Progenitor cell of endocrine pancreas (in vitro differentiated cells): ENCODE results near the gene CHAMP1. TPM values are rescaled to one million over a fixed set of nuclear protein-coding genes. Genes with fewer than 3 reads are reported as not detected.
A peak's percentile ranks its signal among the peaks of the same experiment; 100 is the strongest.

Source experiments
- DNase-seq: peaks from one replicate; pipeline ENCODE4 v3.0.0; 2021; ENCODE audit warnings: low spot score; ENCODE audit not compliant: unreplicated experiment
- H3K27ac Mint-ChIP-seq: 2 replicates; pipeline ENCODE4 v1.8.0; 2021; ENCODE audit warnings: mild to moderate bottlenecking, moderate library complexity, mixed read lengths
- H3K27me3 Mint-ChIP-seq: 2 replicates; pipeline ENCODE4 v1.8.0; 2021; ENCODE audit warnings: mixed read lengths
- H3K36me3 Mint-ChIP-seq: 2 replicates; pipeline ENCODE4 v1.8.0; 2022; ENCODE audit warnings: mixed read lengths; ENCODE audit not compliant: insufficient read depth
- H3K4me1 Mint-ChIP-seq: 2 replicates; pipeline ENCODE4 v1.8.0; 2021; ENCODE audit warnings: low read depth, mixed read lengths
- H3K4me3 Mint-ChIP-seq: 2 replicates; pipeline ENCODE4 v1.8.0; 2021; ENCODE audit warnings: low read depth, mild to moderate bottlenecking, moderate library complexity, mixed read lengths
- H3K9me3 Mint-ChIP-seq: 2 replicates; pipeline ENCODE4 v1.8.0; 2021; ENCODE audit warnings: low read depth, mixed read lengths
- total RNA-seq: library from RNA; stranded (reverse); gene quantifications from 2 replicates; pipeline ENCODE4 v1.2.1, GENCODE V29; 2021
- TF ChIP-seq, protein P1 (sequence below): fragments of 200-600 bp; sonication (generic); IDR thresholded peaks from one replicate; pipeline ENCODE4 v1.5.0; 2021; ENCODE audit warnings: antibody characterized with exemption, mild to moderate bottlenecking; ENCODE audit not compliant: unreplicated experiment

Gene CHAMP1
- total RNA-seq, 1 donor from 2014 or later: 39.8 TPM

DNA sequence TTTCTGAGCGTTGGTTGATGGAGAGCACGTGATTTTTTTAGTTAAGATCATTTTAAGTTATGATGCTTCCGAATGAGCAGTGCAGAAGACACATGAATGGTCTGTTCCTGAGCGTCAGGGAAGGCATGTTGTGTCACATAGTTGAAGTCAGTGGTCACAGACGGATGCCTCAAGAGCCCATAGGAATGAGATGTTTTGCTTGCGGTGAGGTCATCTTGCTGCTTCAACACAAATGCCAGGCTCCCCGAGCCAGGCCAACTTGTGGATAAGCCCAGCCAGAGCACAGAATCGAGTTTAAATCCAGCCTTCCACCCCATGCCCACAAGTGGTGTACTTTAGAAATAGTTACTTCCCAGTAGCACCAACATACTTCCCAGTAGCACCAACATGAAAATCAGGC lies 27.5 kb upstream of the CHAMP1 start:
- Mint-ChIP-seq H3K4me3 (no peak overlapping the region), H3K36me3 (peaks cover 35% of the 10 kb centered on the region), H3K27me3 (no peaks in the 10 kb centered on the region), H3K9me3 (no peaks in the 10 kb centered on the region), H3K27ac (no peak overlapping the region), H3K4me1 (peaks cover 11% of the 10 kb centered on the region)
- DNase-seq: no peak
- TF ChIP-seq, protein P1, sequence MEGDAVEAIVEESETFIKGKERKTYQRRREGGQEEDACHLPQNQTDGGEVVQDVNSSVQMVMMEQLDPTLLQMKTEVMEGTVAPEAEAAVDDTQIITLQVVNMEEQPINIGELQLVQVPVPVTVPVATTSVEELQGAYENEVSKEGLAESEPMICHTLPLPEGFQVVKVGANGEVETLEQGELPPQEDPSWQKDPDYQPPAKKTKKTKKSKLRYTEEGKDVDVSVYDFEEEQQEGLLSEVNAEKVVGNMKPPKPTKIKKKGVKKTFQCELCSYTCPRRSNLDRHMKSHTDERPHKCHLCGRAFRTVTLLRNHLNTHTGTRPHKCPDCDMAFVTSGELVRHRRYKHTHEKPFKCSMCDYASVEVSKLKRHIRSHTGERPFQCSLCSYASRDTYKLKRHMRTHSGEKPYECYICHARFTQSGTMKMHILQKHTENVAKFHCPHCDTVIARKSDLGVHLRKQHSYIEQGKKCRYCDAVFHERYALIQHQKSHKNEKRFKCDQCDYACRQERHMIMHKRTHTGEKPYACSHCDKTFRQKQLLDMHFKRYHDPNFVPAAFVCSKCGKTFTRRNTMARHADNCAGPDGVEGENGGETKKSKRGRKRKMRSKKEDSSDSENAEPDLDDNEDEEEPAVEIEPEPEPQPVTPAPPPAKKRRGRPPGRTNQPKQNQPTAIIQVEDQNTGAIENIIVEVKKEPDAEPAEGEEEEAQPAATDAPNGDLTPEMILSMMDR: no peak

- H3K4me1 Mint-ChIP-seq: peaks cover 7% of the 10 kb centered on the region
- no peaks in the 10 kb centered on the region for H3K27me3 Mint-ChIP-seq
- TF ChIP-seq, protein P1: no peak
- H3K9me3 Mint-ChIP-seq: no peaks in the 10 kb centered on the region
- no peak overlapping the region for H3K4me3 Mint-ChIP-seq
- peaks cover 40% of the 10 kb centered on the region for H3K36me3 Mint-ChIP-seq
- no peak for DNase-seq
- H3K27ac Mint-ChIP-seq: peak overlapping the region; percentile 35
Measured at GRCh38 chr13:114288157-114288591, 26.1 kb upstream of the CHAMP1 start.

GRCh38 chr13:114296448-114296847 lies 17.9 kb upstream of the CHAMP1 start:
- TF ChIP-seq, protein P1: no peak
- H3K4me1 Mint-ChIP-seq: no peaks in the 10 kb centered on the region
- no peaks in the 10 kb centered on the region for H3K27me3 Mint-ChIP-seq
- H3K4me3 Mint-ChIP-seq: no peak overlapping the region
- peak overlapping the region; percentile 7 for H3K27ac Mint-ChIP-seq
- H3K36me3 Mint-ChIP-seq: peaks cover 27% of the 10 kb centered on the region
- H3K9me3 Mint-ChIP-seq: no peaks in the 10 kb centered on the region
- no peak for DNase-seq

DNA sequence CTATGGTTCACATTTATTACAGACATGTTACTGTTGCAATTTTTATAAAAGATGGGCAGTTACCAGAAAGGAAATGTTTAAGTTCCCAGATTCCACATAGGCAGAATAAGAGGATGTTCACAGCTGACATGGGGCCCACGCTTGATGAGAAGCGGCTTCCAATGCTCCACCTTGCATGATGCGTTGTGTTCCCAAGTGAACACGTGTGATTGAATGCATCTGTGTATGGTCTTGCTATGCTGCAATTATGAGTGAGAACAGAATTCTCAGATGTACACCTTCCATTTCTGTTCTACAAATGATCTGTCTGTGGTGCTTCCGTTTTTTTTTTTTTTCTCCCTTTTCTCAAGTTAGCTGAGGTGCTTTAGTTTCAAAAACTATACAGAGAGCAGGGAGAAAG lies 17.4 kb upstream of the CHAMP1 start:
- Mint-ChIP-seq H3K4me1 (no peaks in the 10 kb centered on the region), H3K9me3 (no peaks in the 10 kb centered on the region), H3K27ac (no peak overlapping the region), H3K4me3 (no peak overlapping the region), H3K27me3 (no peaks in the 10 kb centered on the region), H3K36me3 (peaks cover 27% of the 10 kb centered on the region)
- DNase-seq: no peak
- TF ChIP-seq, protein P1: no peak

- TF ChIP-seq, protein P1: no peak
- DNase-seq: no peak
- H3K4me1 Mint-ChIP-seq: peaks cover 2% of the 10 kb centered on the region
- H3K27ac Mint-ChIP-seq: no peak overlapping the region
- no peaks in the 10 kb centered on the region for H3K9me3 Mint-ChIP-seq
- H3K36me3 Mint-ChIP-seq: peaks cover 27% of the 10 kb centered on the region
- H3K4me3 Mint-ChIP-seq: no peak overlapping the region
- no peaks in the 10 kb centered on the region for H3K27me3 Mint-ChIP-seq
Measured at GRCh38 chr13:114298866-114299265, 15.4 kb upstream of the CHAMP1 start.
